Measurements from ENCODE around the gene EPS8L2. TPM values are rescaled to one million over a fixed set of nuclear protein-coding genes. Genes with fewer than 3 reads are reported as not detected.

Gene EPS8L2
- total and polyA plus RNA-seq, 11 donors: 0.72 to 15.5 (median 1.5) TPM

- Histone ChIP-seq H3K4me3 (no peak overlapping the region), H3K27ac (no peak overlapping the region), H3K4me1 (no peaks in the 10 kb centered on the region), H3K36me3 (peaks cover 0 to 90% (median 84%) of the 10 kb centered on the region in 9 donors), H3K9me3 (no peaks in the 10 kb centered on the region), H3K27me3 (no peaks in the 10 kb centered on the region)
- no peak for TF ChIP-seq POLR2A (IDR thresholded peaks at IDR 0.05)
- TF ChIP-seq, protein P1, sequence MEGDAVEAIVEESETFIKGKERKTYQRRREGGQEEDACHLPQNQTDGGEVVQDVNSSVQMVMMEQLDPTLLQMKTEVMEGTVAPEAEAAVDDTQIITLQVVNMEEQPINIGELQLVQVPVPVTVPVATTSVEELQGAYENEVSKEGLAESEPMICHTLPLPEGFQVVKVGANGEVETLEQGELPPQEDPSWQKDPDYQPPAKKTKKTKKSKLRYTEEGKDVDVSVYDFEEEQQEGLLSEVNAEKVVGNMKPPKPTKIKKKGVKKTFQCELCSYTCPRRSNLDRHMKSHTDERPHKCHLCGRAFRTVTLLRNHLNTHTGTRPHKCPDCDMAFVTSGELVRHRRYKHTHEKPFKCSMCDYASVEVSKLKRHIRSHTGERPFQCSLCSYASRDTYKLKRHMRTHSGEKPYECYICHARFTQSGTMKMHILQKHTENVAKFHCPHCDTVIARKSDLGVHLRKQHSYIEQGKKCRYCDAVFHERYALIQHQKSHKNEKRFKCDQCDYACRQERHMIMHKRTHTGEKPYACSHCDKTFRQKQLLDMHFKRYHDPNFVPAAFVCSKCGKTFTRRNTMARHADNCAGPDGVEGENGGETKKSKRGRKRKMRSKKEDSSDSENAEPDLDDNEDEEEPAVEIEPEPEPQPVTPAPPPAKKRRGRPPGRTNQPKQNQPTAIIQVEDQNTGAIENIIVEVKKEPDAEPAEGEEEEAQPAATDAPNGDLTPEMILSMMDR (IDR thresholded peaks at IDR 0.05): no peak
- intact Hi-C loops (cut with DNase I): no loop called here
- no peak for ATAC-seq
- WGBS, 4 donors: 78 to 87% (median 79%) methylated on average over 22 to 24 of the region's 24 CpGs
- no peak for DNase-seq
Observed at GRCh38 chr11:763073-763463, 57.0 kb downstream of the EPS8L2 start.

DNA sequence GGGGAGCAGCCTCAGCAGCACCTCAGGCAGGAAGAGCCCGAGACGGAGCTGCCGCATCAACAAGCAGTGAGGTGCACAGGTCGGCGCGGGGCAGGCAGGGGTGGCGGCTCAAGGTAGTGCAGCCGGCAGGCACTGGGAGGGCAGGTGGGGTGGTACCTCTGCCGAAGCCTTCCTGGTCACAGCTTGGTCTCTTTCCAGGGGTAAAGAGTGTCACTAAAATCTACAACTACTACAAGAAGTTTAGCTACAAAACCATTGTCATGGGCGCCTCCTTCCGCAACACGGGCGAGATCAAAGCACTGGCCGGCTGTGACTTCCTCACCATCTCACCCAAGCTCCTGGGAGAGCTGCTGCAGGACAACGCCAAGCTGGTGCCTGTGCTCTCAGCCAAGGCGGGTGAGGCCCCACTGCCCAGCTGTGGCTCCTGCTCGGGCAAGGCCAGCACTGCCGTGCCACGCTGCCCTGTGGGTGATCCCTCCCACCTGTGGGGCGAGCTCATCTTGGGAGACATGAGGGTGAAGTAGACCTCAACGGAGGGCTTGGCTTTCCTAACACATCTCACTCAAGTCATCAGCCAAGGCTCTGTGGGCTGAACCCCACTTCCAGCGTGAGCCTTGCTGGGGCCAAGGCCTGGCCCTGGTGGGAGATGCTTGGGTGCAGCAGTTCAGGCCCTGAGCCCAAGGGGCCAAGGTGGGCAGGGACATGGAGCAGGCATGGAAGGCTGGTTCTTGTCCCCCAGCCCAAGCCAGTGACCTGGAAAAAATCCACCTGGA, 57.7 kb downstream of the EPS8L2 start:
- Histone ChIP-seq H3K4me1 (no peaks in the 10 kb centered on the region), H3K36me3 (peaks cover 0 to 93% (median 80%) of the 10 kb centered on the region in 9 donors), H3K4me3 (no peak overlapping the region), H3K27ac (no peak overlapping the region), H3K27me3 (no peaks in the 10 kb centered on the region), H3K9me3 (no peaks in the 10 kb centered on the region)
- intact Hi-C loops (cut with DNase I): no loop called here
- WGBS, 4 donors: 88 to 91% (median 90%) methylated on average over 12 to 22 of the region's 22 CpGs
- peak in 1 of 5 donors; percentile 17 for DNase-seq
- TF ChIP-seq, protein P1 (IDR thresholded peaks at IDR 0.05): no peak
- no peak for TF ChIP-seq POLR2A (IDR thresholded peaks at IDR 0.05)
- ATAC-seq: peak in 2 of 4 donors; percentile 2 to 3

DNA sequence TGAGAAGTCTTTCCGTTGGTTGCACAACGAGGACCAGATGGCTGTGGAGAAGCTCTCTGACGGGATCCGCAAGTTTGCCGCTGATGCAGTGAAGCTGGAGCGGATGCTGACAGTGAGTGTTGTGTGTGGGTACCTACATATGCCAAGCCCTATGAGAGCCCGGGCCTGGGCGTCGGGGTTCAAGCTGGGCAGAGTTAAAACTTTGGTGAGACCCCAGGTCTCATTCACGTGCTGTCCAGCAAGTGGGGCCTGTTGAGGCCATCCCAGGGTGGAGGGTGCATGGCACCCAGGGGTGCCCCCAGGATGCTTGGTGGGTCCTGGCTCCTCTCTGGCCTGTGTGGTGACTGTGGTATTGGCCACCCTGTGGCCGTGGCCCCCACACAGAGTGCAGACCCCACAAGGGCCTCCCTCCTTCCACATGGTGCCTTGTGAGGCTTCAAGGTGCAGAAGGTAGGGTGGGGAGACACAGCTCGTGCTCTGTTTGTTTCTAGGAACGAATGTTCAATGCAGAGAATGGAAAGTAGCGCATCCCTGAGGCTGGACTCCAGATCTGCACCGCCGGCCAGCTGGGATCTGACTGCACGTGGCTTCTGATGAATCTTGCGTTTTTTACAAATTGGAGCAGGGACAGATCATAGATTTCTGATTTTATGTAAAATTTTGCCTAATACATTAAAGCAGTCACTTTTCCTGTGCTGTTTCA, 58.4 kb downstream of the EPS8L2 start:
- 86 to 87% (median 86%) methylated on average over 14 to 18 of the region's 18 CpGs for WGBS, 4 donors
- peak in 3 of 4 donors; percentile 5 to 27 (median 13) for ATAC-seq
- intact Hi-C loops (cut with DNase I): no loop called here

More for the DNA sequence above, 58.4 kb downstream of the EPS8L2 start:
- DNase-seq: no peak
- no peak overlapping the region for H3K27ac ChIP-seq
- H3K9me3 ChIP-seq: no peaks in the 10 kb centered on the region
- H3K36me3 ChIP-seq: peaks cover 0 to 93% (median 74%) of the 10 kb centered on the region in 9 donors
- TF ChIP-seq, protein P1 (IDR thresholded peaks at IDR 0.05): no peak
- no peak for TF ChIP-seq POLR2A (IDR thresholded peaks at IDR 0.05)
- H3K4me3 ChIP-seq: no peak overlapping the region
- H3K27me3 ChIP-seq: no peaks in the 10 kb centered on the region
- no peaks in the 10 kb centered on the region for H3K4me1 ChIP-seq
